ENCODE results near the gene FAM90A26. TPM values are rescaled to one million over a fixed set of nuclear protein-coding genes. Genes with fewer than 3 reads are reported as not detected.
"Not testable (repeated sequence)": the region's sequence is repeated elsewhere in the genome, so short reads cannot be mapped to it uniquely, and the experiment has no call there.

FAM90A26 gene
- total and polyA plus RNA-seq, 2 of the 4 experiments (the other 2 are of a cell fraction), result not detected

- H3K56ac ChIP-seq (ENCODE audit: extremely low read depth, insufficient read depth, low read length); H3K4me1 ChIP-seq (ENCODE audit: control insufficient read depth, insufficient read depth, low read length); H3K27me3 ChIP-seq (ENCODE audit: control insufficient read depth, insufficient read depth, low read length); POLR2A ChIA-PET (ENCODE audit: unreplicated experiment); intact Hi-C loops (cut with micrococcal nuclease); H3K23ac ChIP-seq (ENCODE audit: low read depth, low read length); H3K9me3 ChIP-seq (ENCODE audit: control insufficient read depth, insufficient read depth, low read length); H3K18ac ChIP-seq (ENCODE audit: low read depth, low read length); H2BK15ac ChIP-seq (ENCODE audit: low read depth, low read length); H3K79me1 ChIP-seq (ENCODE audit: low read depth in 1 of 2, low read length in 2 of 2); dilution Hi-C loops (cut with HindIII; ENCODE audit: low sequenced_read_pairs, unreplicated experiment); CTCF ChIA-PET; H3K9me1 ChIP-seq (ENCODE audit: insufficient read depth, low read length); H2BK20ac ChIP-seq (ENCODE audit: low read depth, low read length); H4K20me1 ChIP-seq (ENCODE audit: insufficient read depth, low read length); ATAC-seq (ENCODE audit: low read depth); H3K36me3 ChIP-seq (ENCODE audit: control insufficient read depth, insufficient read depth, low read length); in situ Hi-C loops (cut with MboI; ENCODE audit: low sequenced_read_pairs); BruUV-seq (replicated peaks): not testable (repeated sequence)
- peak; percentile 72 for DNase-seq
- Histone ChIP-seq H2AFZ (replicated peaks; ENCODE audit: low read length, poor library complexity) (peak overlapping the region; percentile 85), H2BK120ac (ENCODE audit: low read depth, low read length) (peak overlapping the region; percentile 68), H3K4ac (ENCODE audit: low read depth, low read length) (peak overlapping the region; percentile 25), H3K14ac (replicated peaks; ENCODE audit: low read depth, low read length) (peak overlapping the region; percentile 44), H2AK5ac (ENCODE audit: low read depth, low read length) (peak overlapping the region; percentile 7), H3K4me3 (ENCODE audit: insufficient read depth, low read depth, low read length) (peak overlapping the region; percentile 51), H4K91ac (ENCODE audit: insufficient read depth, low read depth, low read length) (peak overlapping the region; percentile 39; the same call in 1 of the 2 replicates), H3K9ac (ENCODE audit: low read depth, low read length) (peak overlapping the region; percentile 70), H2BK5ac (ENCODE audit: low read depth, low read length, poor library complexity, severe bottlenecking) (peak overlapping the region; percentile 93), H4K8ac (ENCODE audit: low read depth in 2 of 2, low read length in 2 of 2) (peak overlapping the region; percentile 56 to 59; a peak in 3 of 4 replicates), H4K5ac (ENCODE audit: low read depth, low read length) (peak overlapping the region; percentile 63; the same call in 1 of the 2 replicates), H3K27ac (ENCODE audit: insufficient read depth, low read length) (peak overlapping the region; percentile 95), H3K4me2 (ENCODE audit: low read depth, low read length) (peak overlapping the region; percentile 84), H2AK9ac (replicated peaks; ENCODE audit: low read depth, low read length, poor library complexity) (peak overlapping the region; percentile 72)
- TF ChIP-seq MAZ (IDR thresholded peaks at IDR 0.05; ENCODE audit: borderline replicate concordance, low read depth, low read length) (peak; percentile 29; the same call in 1 of the 2 replicates), FOS (IDR thresholded peaks at IDR 0.05; ENCODE audit: low read depth, low read length) (peak; percentile 27; the same call in 1 of the 2 replicates), POLR2A (IDR thresholded peaks at IDR 0.05; ENCODE audit: low read depth, low read length) (peak; percentile 2; the same call in 1 of the 2 replicates), RAD21 (IDR thresholded peaks at IDR 0.05; ENCODE audit: low read length) (0 out of 2 replicates have a peak, but pooled peaks have one; percentile 3), CEBPB (IDR thresholded peaks at IDR 0.05; ENCODE audit: low read depth, low read length) (peak; percentile 93), CTCF (conservative IDR thresholded peaks at IDR 0.05; ENCODE audit: low read depth, low read length) (0 out of 2 replicates have a peak, but pooled peaks have one; percentile 6)
- 0% methylated on average over 5 of the region's 27 CpGs; no CpG with 5 or more reads in 1 of the 2 experiments for WGBS, 2 experiments (ENCODE audit: extremely low coverage in 2 of 2, insufficient read length in 1 of 2)
Measured at GRCh38 chr4:9153571-9154157, 16.5 kb upstream of the FAM90A26 start.

All from IMR-90 (cell line).